Esophagus squamous epithelium (tissue), 5 donors: ENCODE results near the gene KANSL3. TPM values are rescaled to one million over a fixed set of nuclear protein-coding genes. Genes with fewer than 3 reads are reported as not detected.

Experiments
- DNase-seq: peaks from one replicate; lab custom pipeline; 2025; lab: John Stamatoyannopoulos, UW
- H3K27ac ChIP-seq, 4 donors: fragments of 200-600 bp; sonication (generic); one replicate each; pipeline ENCODE4 v1.5.1; 2016 to 2019; ENCODE audit warnings: mild to moderate bottlenecking in 1 of 4
- H3K27me3 ChIP-seq, 4 donors: fragments of 200-600 bp; sonication (generic); 1 replicate in 3 of 4; 2 replicates in 1 of 4; pipeline versions ENCODE4 v1.5.1 to v1.6.0; 2017 to 2021; ENCODE audit warnings: antibody characterized with exemption in 1 of 4
- H3K36me3 ChIP-seq, 3 donors: fragments of 200-600 bp; sonication (generic); one replicate each; pipeline ENCODE4 v1.5.1; 2016 to 2019
- H3K4me1 ChIP-seq, 3 donors: fragments of 200-600 bp; sonication (generic); one replicate each; pipeline ENCODE4 v1.5.1; 2017 to 2019
- H3K4me3 ChIP-seq, 4 donors: fragments of 200-600 bp; sonication (generic); 1 replicate in 3 of 4; 2 replicates in 1 of 4; pipeline ENCODE4 v1.5.1; 2016 to 2019; ENCODE audit warnings: mild to moderate bottlenecking in 2 of 4, moderate library complexity in 1 of 4
- H3K9me3 ChIP-seq, 3 donors: fragments of 200-600 bp; sonication (generic); one replicate each; pipeline ENCODE4 v1.5.1; 2016 to 2019
- CTCF ChIP-seq, 6 experiments: fragments of 450-650 bp in 4 of 6; fragments of 200-600 bp in 2 of 6; sonication (generic) in 2 of 6; IDR thresholded peaks; one replicate each; pipeline ENCODE4 v1.5.1; 2016 to 2019; ENCODE audit warnings: antibody characterized with exemption in 6 of 6, mild to moderate bottlenecking in 4 of 6, moderate library complexity in 4 of 6
- POLR2A ChIP-seq, 4 donors: fragments of 450-650 bp; IDR thresholded peaks; one replicate each; pipeline ENCODE4 v1.6.1; 2017; ENCODE audit warnings: antibody characterized with exemption in 4 of 4, mild to moderate bottlenecking in 4 of 4, moderate library complexity in 3 of 4
- WGBS, 2 donors: methylation state at CpG; one replicate each; pipeline ENCODE4 v1.1.5; 2018; 5-methylcytosine and 5-hydroxymethylcytosine counted together
- intact Hi-C: fragments of 100-400 bp; cut with DNase I; formaldehyde crosslinking; loops from one replicate; pipeline ENCODE4 v1.15.0; 2022
- total RNA-seq, 4 donors: library from RNA; depleted of rRNA; stranded (reverse); fragments of >200 nt; gene quantifications; one replicate each; pipeline ENCODE4 v1.1.0, GENCODE V29; 2016
- donor health status: DM: yes; HTN: yes; CAD: no.

Gene KANSL3
- total RNA-seq: 10 to 100 TPM; 16.0 to 45.2 (median 18.1) TPM

- Histone ChIP-seq H3K4me1 (peaks cover 14 to 56% (median 15%) of the 10 kb centered on the region in 3 donors), H3K4me3 (peak within 1 kb of the TSS; percentile 70 to 78 (median 72)), H3K27me3 (no peaks in the 10 kb centered on the region), H3K36me3 (peaks cover 0 to 22% (median 0%) of the 10 kb centered on the region in 3 donors), H3K9me3 (no peaks in the 10 kb centered on the region), H3K27ac (peak within 1 kb of the TSS; percentile 94 to 100 (median 98))
- 20 to 48% methylated on average over 8 to 21 of the region's 67 CpGs for WGBS, 2 donors
- intact Hi-C loops: loop anchor here (10.0 kb wide), 1 partner anchor 126 kb away; the partner anchor contains the start of gene CNNM4
- TF ChIP-seq POLR2A (IDR thresholded peaks at IDR 0.05): peak in 3 of 4 donors; percentile 47 to 98 (median 87)
- TF ChIP-seq CTCF (IDR thresholded peaks at IDR 0.05): peak in 3 of 6 experiments; percentile 12 to 48 (median 44)
- DNase-seq: peak; percentile 52
Observed at GRCh38 chr2:96638144-96639121, at the start of gene KANSL3. KANSL3 (minus strand) TSS chr2:96638312; CDS start chr2:96637135, 1,177 bp downstream.

GRCh38 chr2:96687266-96687665, 49.2 kb upstream of the KANSL3 start:
- intact Hi-C loops: no loop called here
- TF ChIP-seq CTCF (IDR thresholded peaks at IDR 0.05) (no peak), POLR2A (IDR thresholded peaks at IDR 0.05) (no peak)
- 95 to 100% methylated on average over 3 of the region's 3 CpGs for WGBS, 2 donors
- Histone ChIP-seq H3K36me3 (no peaks in the 10 kb centered on the region), H3K4me3 (no peak overlapping the region), H3K27ac (no peak overlapping the region), H3K9me3 (no peaks in the 10 kb centered on the region), H3K27me3 (peaks cover 0 to 29% (median 0%) of the 10 kb centered on the region in 4 donors), H3K4me1 (peaks cover 0 to 11% (median 0%) of the 10 kb centered on the region in 3 donors)
- no peak for DNase-seq

GRCh38 chr2:96685577-96686459, 47.7 kb upstream of the KANSL3 start:
- peaks cover 0 to 29% (median 0%) of the 10 kb centered on the region in 4 donors for H3K27me3 ChIP-seq
- no peaks in the 10 kb centered on the region for H3K9me3 ChIP-seq
- DNase-seq: no peak
- H3K27ac ChIP-seq: no peak overlapping the region
- H3K4me3 ChIP-seq: no peak overlapping the region
- H3K36me3 ChIP-seq: no peaks in the 10 kb centered on the region
- 21 to 83% methylated on average over 1 to 10 of the region's 19 CpGs for WGBS, 2 donors
- peaks cover 0 to 11% (median 0%) of the 10 kb centered on the region in 3 donors for H3K4me1 ChIP-seq
- intact Hi-C loops: no loop called here
- TF ChIP-seq POLR2A (IDR thresholded peaks at IDR 0.05): no peak
- no peak for TF ChIP-seq CTCF (IDR thresholded peaks at IDR 0.05)

GRCh38 chr2:96684883-96685576, 46.9 kb upstream of the KANSL3 start:
- no peak for DNase-seq
- no peaks in the 10 kb centered on the region for H3K36me3 ChIP-seq
- TF ChIP-seq CTCF (IDR thresholded peaks at IDR 0.05) (no peak), POLR2A (IDR thresholded peaks at IDR 0.05) (no peak)
- H3K27me3 ChIP-seq: peaks cover 0 to 29% (median 0%) of the 10 kb centered on the region in 4 donors
- 61 to 85% methylated on average over 8 to 11 of the region's 16 CpGs for WGBS, 2 donors
- no peaks in the 10 kb centered on the region for H3K9me3 ChIP-seq
- intact Hi-C loops: no loop called here
- H3K27ac ChIP-seq: no peak overlapping the region
- H3K4me1 ChIP-seq: peaks cover 0 to 11% (median 0%) of the 10 kb centered on the region in 3 donors
- H3K4me3 ChIP-seq: no peak overlapping the region
